ENCODE data around the gene NINL.
"Not testable (repeated sequence)": the region's sequence is repeated elsewhere in the genome, so short reads cannot be mapped to it uniquely, and the experiment has no call there.

The NINL gene

GRCh38 chr20:25587536-25587935, 2.2 kb upstream of the NINL start:
- Histone ChIP-seq H3K36me3 (ENCODE audit: insufficient read depth, low read length) (no peaks in the 10 kb centered on the region), H3K9ac (ENCODE audit: low read length) (no peak overlapping the region), H3K9me3 (ENCODE audit: low read length) (no peaks in the 10 kb centered on the region), H3K4me1 (ENCODE audit: insufficient read depth, low read length) (no peaks in the 10 kb centered on the region), H3K27me3 (ENCODE audit: control insufficient read depth in 1 of 2, insufficient read depth in 2 of 2, low read length in 2 of 2) (no peaks in the 10 kb centered on the region), H3K27ac (ENCODE audit: low read depth, low read length) (no peak overlapping the region), H3K4me3 (ENCODE audit: low read depth in 1 of 2, low read length in 2 of 2) (no peak overlapping the region)

DNA sequence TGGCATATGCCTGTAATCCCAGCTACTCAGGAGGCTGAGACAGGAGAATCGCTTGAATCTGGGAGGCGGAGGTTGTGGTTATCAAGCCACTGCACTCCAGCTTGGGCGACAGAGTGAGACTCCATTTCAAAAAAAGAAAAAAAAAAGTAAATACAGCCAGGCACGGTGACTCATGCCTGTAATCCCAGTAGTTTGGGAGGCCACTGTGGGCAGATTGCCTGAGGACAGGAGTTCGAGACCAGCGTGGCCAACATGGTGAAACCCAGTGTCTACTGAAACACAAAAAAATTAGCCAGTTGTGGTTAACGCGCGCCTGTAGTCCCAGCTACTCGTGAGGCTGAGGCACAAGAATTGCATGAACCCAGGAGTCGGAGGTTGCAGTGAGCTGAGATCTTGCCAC, 1.5 kb upstream of the NINL start:
- H3K36me3 ChIP-seq (ENCODE audit: insufficient read depth, low read length), result no peaks in the 10 kb centered on the region
- H3K4me1 ChIP-seq (ENCODE audit: insufficient read depth, low read length), result no peaks in the 10 kb centered on the region
- H3K9me3 ChIP-seq (ENCODE audit: low read length), result no peaks in the 10 kb centered on the region
- H3K27me3 ChIP-seq (ENCODE audit: control insufficient read depth in 1 of 2, insufficient read depth in 2 of 2, low read length in 2 of 2), result no peaks in the 10 kb centered on the region
- H3K27ac ChIP-seq (ENCODE audit: low read depth, low read length), result no peak overlapping the region
- H3K9ac ChIP-seq (ENCODE audit: low read length), result no peak overlapping the region
- no peak overlapping the region for H3K4me3 ChIP-seq (ENCODE audit: low read depth in 1 of 2, low read length in 2 of 2)

GRCh38 chr20:25583607-25584006, 1.7 kb downstream of the NINL start:
- H3K9ac ChIP-seq (ENCODE audit: low read length); H3K27me3 ChIP-seq (ENCODE audit: control insufficient read depth in 1 of 2, insufficient read depth in 2 of 2, low read length in 2 of 2); H3K27ac ChIP-seq (ENCODE audit: low read depth, low read length); H3K9me3 ChIP-seq (ENCODE audit: low read length); H3K36me3 ChIP-seq (ENCODE audit: insufficient read depth, low read length); H3K4me3 ChIP-seq (ENCODE audit: low read depth in 1 of 2, low read length in 2 of 2); H3K4me1 ChIP-seq (ENCODE audit: insufficient read depth, low read length): not testable (repeated sequence)

GRCh38 chr20:25580711-25581110, 4.6 kb downstream of the NINL start:
- Histone ChIP-seq H3K27ac (ENCODE audit: low read depth, low read length) (no peak overlapping the region), H3K9ac (ENCODE audit: low read length) (no peak overlapping the region), H3K36me3 (ENCODE audit: insufficient read depth, low read length) (no peaks in the 10 kb centered on the region), H3K27me3 (ENCODE audit: control insufficient read depth in 1 of 2, insufficient read depth in 2 of 2, low read length in 2 of 2) (no peaks in the 10 kb centered on the region), H3K4me3 (ENCODE audit: low read depth in 1 of 2, low read length in 2 of 2) (no peak overlapping the region), H3K9me3 (ENCODE audit: low read length) (no peaks in the 10 kb centered on the region), H3K4me1 (ENCODE audit: insufficient read depth, low read length) (no peaks in the 10 kb centered on the region)

DNA sequence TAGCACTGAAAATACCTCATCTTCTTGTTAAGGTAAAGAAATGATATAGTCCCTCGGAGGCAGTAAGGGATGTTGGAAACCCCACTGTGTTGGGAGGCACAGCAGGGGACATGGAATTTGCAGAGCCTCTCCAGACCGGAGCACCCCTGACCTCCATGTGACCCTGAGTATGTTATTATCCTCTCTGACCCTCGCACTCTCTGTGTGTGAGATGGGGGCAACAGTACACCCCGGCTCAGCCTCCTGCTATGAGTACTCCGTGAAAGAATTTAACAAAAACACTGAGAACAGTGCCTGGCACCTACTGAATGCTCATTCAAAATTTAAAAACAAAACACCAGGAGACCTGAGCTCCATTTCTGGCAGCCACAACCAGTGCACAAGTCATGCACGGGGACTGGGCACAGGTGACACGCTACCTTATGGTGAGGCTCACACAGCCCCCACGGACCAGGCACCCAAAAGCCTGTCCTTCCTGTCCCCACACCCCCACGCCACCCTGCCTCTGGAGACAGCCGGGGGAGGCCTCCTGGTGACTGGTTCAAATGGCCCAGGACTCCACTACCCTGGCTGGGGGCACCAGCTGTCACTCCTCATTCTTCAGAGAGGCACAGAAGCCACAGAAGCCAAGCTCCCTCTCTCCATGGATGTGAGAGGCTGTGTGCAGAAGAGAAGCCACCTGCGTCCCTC, 6.1 kb downstream of the NINL start:
- H3K4me1 ChIP-seq (ENCODE audit: insufficient read depth, low read length), result no peaks in the 10 kb centered on the region
- no peaks in the 10 kb centered on the region for H3K9me3 ChIP-seq (ENCODE audit: low read length)
- H3K27me3 ChIP-seq (ENCODE audit: control insufficient read depth in 1 of 2, insufficient read depth in 2 of 2, low read length in 2 of 2), result no peaks in the 10 kb centered on the region
- H3K27ac ChIP-seq (ENCODE audit: low read depth, low read length), result no peak overlapping the region
- no peaks in the 10 kb centered on the region for H3K36me3 ChIP-seq (ENCODE audit: insufficient read depth, low read length)
- no peak overlapping the region for H3K9ac ChIP-seq (ENCODE audit: low read length)
- H3K4me3 ChIP-seq (ENCODE audit: low read depth in 1 of 2, low read length in 2 of 2), result no peak overlapping the region

GRCh38 chr20:25576783-25577530, 8.4 kb downstream of the NINL start:
- no peak overlapping the region for H3K27ac ChIP-seq (ENCODE audit: low read depth, low read length)
- no peaks in the 10 kb centered on the region for H3K9me3 ChIP-seq (ENCODE audit: low read length)
- H3K27me3 ChIP-seq (ENCODE audit: control insufficient read depth in 1 of 2, insufficient read depth in 2 of 2, low read length in 2 of 2), result no peaks in the 10 kb centered on the region
- H3K4me3 ChIP-seq (ENCODE audit: low read depth in 1 of 2, low read length in 2 of 2), result no peak overlapping the region
- no peaks in the 10 kb centered on the region for H3K4me1 ChIP-seq (ENCODE audit: insufficient read depth, low read length)
- H3K9ac ChIP-seq (ENCODE audit: low read length), result no peak overlapping the region
- H3K36me3 ChIP-seq (ENCODE audit: insufficient read depth, low read length), result no peaks in the 10 kb centered on the region

GRCh38 chr20:25574411-25574810, 10.9 kb downstream of the NINL start:
- no peak overlapping the region for H3K27ac ChIP-seq (ENCODE audit: low read depth, low read length)
- no peak overlapping the region for H3K9ac ChIP-seq (ENCODE audit: low read length)
- no peak overlapping the region for H3K4me3 ChIP-seq (ENCODE audit: low read depth in 1 of 2, low read length in 2 of 2)
- no peaks in the 10 kb centered on the region for H3K4me1 ChIP-seq (ENCODE audit: insufficient read depth, low read length)
- no peaks in the 10 kb centered on the region for H3K27me3 ChIP-seq (ENCODE audit: control insufficient read depth in 1 of 2, insufficient read depth in 2 of 2, low read length in 2 of 2)
- no peaks in the 10 kb centered on the region for H3K36me3 ChIP-seq (ENCODE audit: insufficient read depth, low read length)
- H3K9me3 ChIP-seq (ENCODE audit: low read length), result no peaks in the 10 kb centered on the region

DNA sequence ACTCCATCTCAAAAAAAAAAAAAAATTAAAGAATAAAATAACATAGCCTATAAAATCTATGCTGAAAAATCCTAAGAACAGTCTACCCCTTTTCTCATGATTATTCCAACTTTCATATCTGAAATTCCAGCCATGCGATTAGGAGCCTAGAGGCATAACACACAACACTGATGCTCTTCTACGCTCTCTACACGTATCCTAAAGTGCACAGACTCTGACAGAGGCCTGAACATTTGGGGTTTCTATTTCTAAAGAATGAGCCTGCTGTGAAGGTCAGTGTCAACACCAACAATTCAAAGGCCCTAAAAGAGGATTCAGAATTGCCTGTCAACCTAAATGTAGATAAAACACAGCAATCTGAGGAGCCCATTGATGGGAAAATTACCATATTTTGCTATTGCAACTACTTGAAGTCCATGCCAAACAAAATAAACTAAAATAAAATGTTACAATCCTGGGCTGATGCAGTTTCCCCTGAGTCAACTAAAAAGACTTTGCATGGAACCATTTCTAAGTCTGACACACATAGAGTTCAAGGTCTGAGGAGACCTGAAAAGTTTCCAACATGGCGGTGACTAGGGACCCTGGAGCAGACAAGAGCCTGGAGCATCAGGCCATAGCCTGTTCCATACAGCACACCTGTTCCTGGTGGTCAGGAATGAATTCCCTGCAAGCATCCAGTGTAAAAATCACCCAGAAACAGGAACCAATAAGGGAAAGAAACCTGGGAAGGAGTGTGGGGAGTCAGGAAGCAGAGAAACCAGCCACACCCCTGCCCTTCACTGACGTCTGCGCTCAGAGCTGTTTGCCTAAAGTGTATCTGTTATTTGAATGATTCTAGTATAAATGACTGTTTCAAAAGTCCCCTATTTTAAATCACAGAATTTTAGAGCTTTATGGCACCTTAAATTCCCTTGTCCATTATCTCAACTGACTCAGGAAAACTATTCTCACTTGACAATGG, 11.8 kb downstream of the NINL start:
- no peaks in the 10 kb centered on the region for H3K27me3 ChIP-seq (ENCODE audit: control insufficient read depth in 1 of 2, insufficient read depth in 2 of 2, low read length in 2 of 2)
- no peaks in the 10 kb centered on the region for H3K4me1 ChIP-seq (ENCODE audit: insufficient read depth, low read length)
- no peaks in the 10 kb centered on the region for H3K36me3 ChIP-seq (ENCODE audit: insufficient read depth, low read length)
- H3K9me3 ChIP-seq (ENCODE audit: low read length), result no peaks in the 10 kb centered on the region
- H3K4me3 ChIP-seq (ENCODE audit: low read depth in 1 of 2, low read length in 2 of 2), result no peak overlapping the region
- no peak overlapping the region for H3K27ac ChIP-seq (ENCODE audit: low read depth, low read length)
- no peak overlapping the region for H3K9ac ChIP-seq (ENCODE audit: low read length)

DNA sequence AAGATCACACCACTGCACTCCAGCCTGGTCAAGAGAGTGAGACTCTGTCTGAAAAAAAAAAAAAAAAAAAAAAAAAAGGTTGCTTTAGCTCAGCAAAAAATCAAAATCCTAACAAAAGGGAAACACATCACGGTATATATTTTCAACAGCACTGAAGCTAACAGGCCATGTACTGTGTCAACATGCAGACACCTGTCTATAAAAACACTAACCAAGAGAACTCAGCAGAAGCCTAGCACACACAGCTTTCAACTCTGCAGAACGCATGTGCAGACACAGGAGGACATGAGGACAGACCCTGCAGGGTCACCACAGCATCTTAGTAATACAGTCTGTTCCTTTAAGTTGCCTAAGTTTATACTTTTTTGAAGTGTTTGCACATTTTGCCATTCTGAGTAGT, 13.5 kb downstream of the NINL start:
- Histone ChIP-seq H3K27me3 (ENCODE audit: control insufficient read depth in 1 of 2, insufficient read depth in 2 of 2, low read length in 2 of 2) (no peaks in the 10 kb centered on the region), H3K4me3 (ENCODE audit: low read depth in 1 of 2, low read length in 2 of 2) (no peak overlapping the region), H3K36me3 (ENCODE audit: insufficient read depth, low read length) (no peaks in the 10 kb centered on the region), H3K9me3 (ENCODE audit: low read length) (no peaks in the 10 kb centered on the region), H3K4me1 (ENCODE audit: insufficient read depth, low read length) (no peaks in the 10 kb centered on the region), H3K9ac (ENCODE audit: low read length) (no peak overlapping the region), H3K27ac (ENCODE audit: low read depth, low read length) (no peak overlapping the region)

DNA sequence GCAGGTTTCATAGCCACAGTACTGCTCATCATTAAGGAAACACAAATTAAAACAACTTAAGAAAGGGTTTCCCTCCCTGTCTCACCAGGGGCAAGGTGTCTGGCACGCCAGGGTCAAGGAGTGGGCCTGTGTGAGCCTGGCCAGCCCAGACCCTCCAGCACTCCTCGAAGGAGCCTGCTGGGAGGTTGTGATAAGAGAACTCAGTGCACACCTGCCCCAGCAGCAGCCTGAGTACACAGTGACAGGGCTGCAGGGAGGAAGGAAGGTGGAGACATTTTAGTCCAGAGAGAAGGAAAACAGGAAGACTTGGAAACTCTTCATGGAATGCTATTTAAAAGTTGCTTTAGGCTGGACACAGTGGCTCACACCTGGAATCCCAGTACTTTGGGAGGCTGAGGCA, 14.1 kb downstream of the NINL start:
- no peaks in the 10 kb centered on the region for H3K36me3 ChIP-seq (ENCODE audit: insufficient read depth, low read length)
- no peaks in the 10 kb centered on the region for H3K27me3 ChIP-seq (ENCODE audit: control insufficient read depth in 1 of 2, insufficient read depth in 2 of 2, low read length in 2 of 2)
- no peaks in the 10 kb centered on the region for H3K9me3 ChIP-seq (ENCODE audit: low read length)
- H3K9ac ChIP-seq (ENCODE audit: low read length), result no peak overlapping the region
- no peaks in the 10 kb centered on the region for H3K4me1 ChIP-seq (ENCODE audit: insufficient read depth, low read length)
- H3K27ac ChIP-seq (ENCODE audit: low read depth, low read length), result no peak overlapping the region
- H3K4me3 ChIP-seq (ENCODE audit: low read depth in 1 of 2, low read length in 2 of 2), result no peak overlapping the region

GRCh38 chr20:25570148-25570530, 15.2 kb downstream of the NINL start:
- Histone ChIP-seq H3K4me1 (ENCODE audit: insufficient read depth, low read length) (no peaks in the 10 kb centered on the region), H3K27me3 (ENCODE audit: control insufficient read depth in 1 of 2, insufficient read depth in 2 of 2, low read length in 2 of 2) (no peaks in the 10 kb centered on the region), H3K9me3 (ENCODE audit: low read length) (no peaks in the 10 kb centered on the region), H3K36me3 (ENCODE audit: insufficient read depth, low read length) (no peaks in the 10 kb centered on the region), H3K9ac (ENCODE audit: low read length) (no peak overlapping the region), H3K27ac (ENCODE audit: low read depth, low read length) (no peak overlapping the region), H3K4me3 (ENCODE audit: low read depth in 1 of 2, low read length in 2 of 2) (no peak overlapping the region)

All from muscle layer of colon (tissue), 2 donors.